Calu3 (cell line): Measurements from ENCODE around the gene MAPK8IP3. TPM values are rescaled to one million over a fixed set of nuclear protein-coding genes. Genes with fewer than 3 reads are reported as not detected.

Experiments used
- BruUV-seq: library from RNA; stranded (reverse); fragments of 400-500 nt; replicated peaks from 2 replicates; lab custom pipeline; 2021; lab: Mats Ljungman, UMichigan
- CTCF ChIA-PET: fragments of 300-600 bp; sonication (Branson Sonifier 250); formaldehyde crosslinking; loops from one replicate; lab custom pipeline; 2022; ENCODE audit warnings: antibody characterized with exemption; lab: Charles Lee
- DNase-seq: peaks from one replicate; pipeline ENCODE4 v3.0.0; 2022
- H3K27ac Mint-ChIP-seq: one replicate; pipeline ENCODE4 v1.8.0; 2022; ENCODE audit warnings: mixed read lengths; ENCODE audit not compliant: unreplicated experiment
- H3K27me3 Mint-ChIP-seq: one replicate; pipeline ENCODE4 v1.8.0; 2022; ENCODE audit warnings: mixed read lengths; ENCODE audit not compliant: unreplicated experiment
- H3K36me3 Mint-ChIP-seq: one replicate; pipeline ENCODE4 v1.8.0; 2022; ENCODE audit warnings: mild to moderate bottlenecking, moderate library complexity, mixed read lengths; ENCODE audit not compliant: insufficient read depth, unreplicated experiment
- H3K4me1 Mint-ChIP-seq: one replicate; pipeline ENCODE4 v1.8.0; 2022; ENCODE audit warnings: mild to moderate bottlenecking, low read depth, mixed read lengths; ENCODE audit not compliant: unreplicated experiment
- H3K4me3 Mint-ChIP-seq: one replicate; pipeline ENCODE4 v1.8.0; 2022; ENCODE audit warnings: mild to moderate bottlenecking, low read depth, moderate library complexity, mixed read lengths; ENCODE audit not compliant: unreplicated experiment
- H3K9me3 Mint-ChIP-seq: one replicate; pipeline ENCODE4 v1.8.0; 2022; ENCODE audit warnings: low read depth, mixed read lengths; ENCODE audit not compliant: unreplicated experiment
- CTCF ChIP-seq: fragments of 200-600 bp; IDR thresholded peaks from one replicate; pipeline ENCODE4 v1.8.0; 2022; ENCODE audit warnings: antibody characterized with exemption; ENCODE audit not compliant: unreplicated experiment
- intact Hi-C: fragments of 100-400 bp; cut with micrococcal nuclease; formaldehyde crosslinking; loops from one replicate; pipeline ENCODE4 v1.10.0; 2022; ENCODE audit not compliant: unreplicated experiment
- total RNA-seq: library from RNA; stranded (reverse); gene quantifications from 2 replicates; pipeline ENCODE4 v1.2.3, GENCODE V29; 2022

MAPK8IP3 gene
- total RNA-seq, 1 experiment from 2014 or later: 110 TPM

GRCh38 chr16:1776672-1776955, 70.6 kb downstream of the MAPK8IP3 start:
- Mint-ChIP-seq H3K27me3 (no peaks in the 10 kb centered on the region), H3K9me3 (no peaks in the 10 kb centered on the region), H3K36me3 (peaks cover 100% of the 10 kb centered on the region), H3K27ac (peak overlapping the region; percentile 61), H3K4me1 (peaks cover 10% of the 10 kb centered on the region), H3K4me3 (no peak overlapping the region)
- TF ChIP-seq CTCF: no peak
- CTCF ChIA-PET: interaction anchor here (0.7 kb wide), 1 partner anchor 79 kb away, joined by 3 read pairs; no protein-coding TSS in a partner anchor
- intact Hi-C loops: no loop called here
- DNase-seq: no peak
- TSS peak; percentile 2 for BruUV-seq

- no TSS peak for BruUV-seq
These were observed 71.0 kb downstream of the MAPK8IP3 start for GRCh38 chr16:1776991-1777374.

GRCh38 chr16:1777375-1778199, 71.6 kb downstream of the MAPK8IP3 start:
- no peak for TF ChIP-seq CTCF
- no peaks in the 10 kb centered on the region for H3K9me3 Mint-ChIP-seq
- H3K27ac Mint-ChIP-seq: no peak overlapping the region
- H3K36me3 Mint-ChIP-seq: peaks cover 100% of the 10 kb centered on the region
- CTCF ChIA-PET: interaction anchor here (0.5 kb wide), 1 partner anchor 109 kb away, joined by 4 read pairs; no protein-coding TSS in a partner anchor
- intact Hi-C loops: no loop called here
- peaks cover 13% of the 10 kb centered on the region for H3K4me1 Mint-ChIP-seq
- BruUV-seq: no TSS peak
- H3K27me3 Mint-ChIP-seq: no peaks in the 10 kb centered on the region
- no peak for DNase-seq
- H3K4me3 Mint-ChIP-seq: no peak overlapping the region

More at GRCh38 chr16:1776991-1777374, 71.0 kb downstream of the MAPK8IP3 start:
- Mint-ChIP-seq H3K27ac (peak overlapping the region; percentile 61), H3K9me3 (no peaks in the 10 kb centered on the region), H3K4me1 (peaks cover 13% of the 10 kb centered on the region), H3K4me3 (no peak overlapping the region), H3K36me3 (peaks cover 100% of the 10 kb centered on the region), H3K27me3 (no peaks in the 10 kb centered on the region)
- TF ChIP-seq CTCF: no peak
- CTCF ChIA-PET: interaction anchor here (0.7 kb wide), 1 partner anchor 79 kb away, joined by 3 read pairs; no protein-coding TSS in a partner anchor
- intact Hi-C loops: no loop called here
- no peak for DNase-seq

GRCh38 chr16:1778200-1779179, 72.5 kb downstream of the MAPK8IP3 start:
- DNase-seq: no peak
- no peaks in the 10 kb centered on the region for H3K27me3 Mint-ChIP-seq
- peak overlapping the region; percentile 4 for H3K4me3 Mint-ChIP-seq
- BruUV-seq: no TSS peak
- H3K36me3 Mint-ChIP-seq: peaks cover 100% of the 10 kb centered on the region
- peaks cover 13% of the 10 kb centered on the region for H3K4me1 Mint-ChIP-seq
- no peak for TF ChIP-seq CTCF
- H3K9me3 Mint-ChIP-seq: no peaks in the 10 kb centered on the region
- CTCF ChIA-PET: interaction anchor here (0.5 kb wide), 1 partner anchor 108 kb away, joined by 4 read pairs; no protein-coding TSS in a partner anchor
- intact Hi-C loops: no loop called here
- H3K27ac Mint-ChIP-seq: peak overlapping the region; percentile 71
